NCI-H82 treated with DMSO at 0.1 percent for 48 hours (cell line): ENCODE measurements around the gene ELAVL3.
"Not testable (repeated sequence)": the region's sequence is repeated elsewhere in the genome, so short reads cannot be mapped to it uniquely, and the experiment has no call there.

Source experiments
- DNase-seq: peaks from one replicate; lab custom pipeline; 2025; ENCODE audit not compliant: unreplicated experiment; lab: John Stamatoyannopoulos, UW

ELAVL3 gene

GRCh38 chr19:11486661-11487503 lies 6.0 kb upstream of the ELAVL3 start:
- no peak for DNase-seq

GRCh38 chr19:11485245-11485837 lies 4.5 kb upstream of the ELAVL3 start:
- DNase-seq, result no peak

GRCh38 chr19:11483366-11484111 lies 2.7 kb upstream of the ELAVL3 start:
- no peak for DNase-seq

- peak; percentile 54 for DNase-seq
These were observed 1.7 kb upstream of the ELAVL3 start for GRCh38 chr19:11482384-11483050.

GRCh38 chr19:11481534-11482383 lies 913 bp upstream of the ELAVL3 start:
- peak; percentile 90 for DNase-seq

- no peak for DNase-seq
These were observed 740 bp downstream of the ELAVL3 start for GRCh38 chr19:11479898-11480714.

GRCh38 chr19:11479090-11479897 lies 1.6 kb downstream of the ELAVL3 start:
- peak; percentile 49 for DNase-seq

- peak; percentile 71 for DNase-seq
These were observed 2.4 kb downstream of the ELAVL3 start for GRCh38 chr19:11478167-11479089.

GRCh38 chr19:11475861-11476260 lies 5.0 kb downstream of the ELAVL3 start:
- no peak for DNase-seq

GRCh38 chr19:11475343-11475742 lies 5.5 kb downstream of the ELAVL3 start:
- DNase-seq, result not testable (repeated sequence)

GRCh38 chr19:11473725-11474124 lies 7.1 kb downstream of the ELAVL3 start:
- DNase-seq, result no peak

- not testable (repeated sequence) for DNase-seq
These were observed 12.5 kb downstream of the ELAVL3 start for GRCh38 chr19:11468266-11468845.

GRCh38 chr19:11465600-11465999 lies 15.2 kb downstream of the ELAVL3 start:
- DNase-seq, result no peak

- no peak for DNase-seq
These were observed 16.2 kb downstream of the ELAVL3 start for GRCh38 chr19:11464333-11465265.

GRCh38 chr19:11463391-11463790 lies 17.5 kb downstream of the ELAVL3 start:
- no peak for DNase-seq

GRCh38 chr19:11461453-11461852 lies 19.4 kb downstream of the ELAVL3 start:
- DNase-seq, result no peak
